GM18520 (cell line): ENCODE measurements around the gene OTUB1.

Source experiments
- ATAC-seq: cut with Tn5 transposase; IDR thresholded peaks from one replicate; pipeline ENCODE4 v1.9.1; 2021; ENCODE audit not compliant: unreplicated experiment

Gene OTUB1

GRCh38 chr11:64004590-64004984 is 18.3 kb downstream of the OTUB1 start:
- ATAC-seq, result no peak

- no peak for ATAC-seq
Observed at GRCh38 chr11:64005691-64006090, 19.5 kb downstream of the OTUB1 start.

- ATAC-seq, result no peak
Observed at GRCh38 chr11:64006398-64006797, 20.2 kb downstream of the OTUB1 start.

GRCh38 chr11:64007160-64007628 is 21.0 kb downstream of the OTUB1 start:
- no peak for ATAC-seq

- no peak for ATAC-seq
Observed at GRCh38 chr11:64007629-64008282, 21.5 kb downstream of the OTUB1 start.

- no peak for ATAC-seq
Observed at GRCh38 chr11:64008283-64008913, 22.2 kb downstream of the OTUB1 start.

- ATAC-seq, result no peak
Observed at GRCh38 chr11:64008914-64009633, 22.8 kb downstream of the OTUB1 start.

GRCh38 chr11:64009710-64010109 is 23.5 kb downstream of the OTUB1 start:
- no peak for ATAC-seq

- no peak for ATAC-seq
Observed at GRCh38 chr11:64010783-64011182, 24.5 kb downstream of the OTUB1 start.

GRCh38 chr11:64011371-64011770 is 25.1 kb downstream of the OTUB1 start:
- ATAC-seq, result no peak

GRCh38 chr11:64013141-64013896 is 27.1 kb downstream of the OTUB1 start:
- ATAC-seq, result no peak

GRCh38 chr11:64014356-64014755 is 28.1 kb downstream of the OTUB1 start:
- no peak for ATAC-seq

- ATAC-seq, result no peak
Observed at GRCh38 chr11:64015510-64015909, 29.3 kb downstream of the OTUB1 start.

GRCh38 chr11:64015935-64016845 is 30.0 kb downstream of the OTUB1 start:
- ATAC-seq, result no peak

GRCh38 chr11:64017945-64018224 is 31.6 kb downstream of the OTUB1 start:
- no peak for ATAC-seq

GRCh38 chr11:64018310-64018709 is 32.1 kb downstream of the OTUB1 start:
- no peak for ATAC-seq

- no peak for ATAC-seq
Observed at GRCh38 chr11:64019106-64020037, 33.1 kb downstream of the OTUB1 start.

- no peak for ATAC-seq
Observed at GRCh38 chr11:64020976-64021756, 34.9 kb downstream of the OTUB1 start.

GRCh38 chr11:64021757-64022093 is 35.5 kb downstream of the OTUB1 start:
- ATAC-seq, result no peak
